ENCODE measurements around the gene TENM4. TPM values are rescaled to one million over a fixed set of nuclear protein-coding genes. Genes with fewer than 3 reads are reported as not detected.

TENM4 gene
- total RNA-seq, 4 donors from 2014 or later = 2.3 to 18.9 (median 4.5) TPM

- TF ChIP-seq CTCF (IDR thresholded peaks at IDR 0.05) = no peak
- no peak for ATAC-seq (ENCODE audit: low FRiP score)
- DNase-seq (ENCODE audit: low spot score) = no peak
Observed at GRCh38 chr11:79304599-79305212, 136.1 kb downstream of the TENM4 start.

DNA sequence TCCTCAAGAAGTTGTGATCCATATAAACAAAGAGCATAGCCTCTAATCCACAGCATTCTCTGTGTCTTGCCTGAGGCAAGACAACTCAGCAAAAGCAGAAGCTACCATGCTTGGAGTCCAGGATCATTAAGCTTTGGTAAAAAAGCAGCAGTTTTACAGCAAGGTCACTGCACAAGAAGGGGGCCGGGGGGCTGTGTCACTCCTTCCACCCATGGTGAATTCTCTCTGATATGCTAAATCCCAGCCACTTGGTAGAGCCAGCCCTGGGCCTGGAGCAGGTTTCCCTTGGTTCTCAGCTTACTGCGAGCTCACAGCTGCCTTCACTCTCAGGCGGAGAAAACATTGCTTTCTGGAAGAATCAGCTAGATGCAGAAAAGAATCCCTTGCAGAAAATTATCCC, 144.7 kb downstream of the TENM4 start:
- no peak for TF ChIP-seq CTCF (IDR thresholded peaks at IDR 0.05)
- DNase-seq (ENCODE audit: low spot score) (no peak), ATAC-seq (ENCODE audit: low FRiP score) (no peak)

DNA sequence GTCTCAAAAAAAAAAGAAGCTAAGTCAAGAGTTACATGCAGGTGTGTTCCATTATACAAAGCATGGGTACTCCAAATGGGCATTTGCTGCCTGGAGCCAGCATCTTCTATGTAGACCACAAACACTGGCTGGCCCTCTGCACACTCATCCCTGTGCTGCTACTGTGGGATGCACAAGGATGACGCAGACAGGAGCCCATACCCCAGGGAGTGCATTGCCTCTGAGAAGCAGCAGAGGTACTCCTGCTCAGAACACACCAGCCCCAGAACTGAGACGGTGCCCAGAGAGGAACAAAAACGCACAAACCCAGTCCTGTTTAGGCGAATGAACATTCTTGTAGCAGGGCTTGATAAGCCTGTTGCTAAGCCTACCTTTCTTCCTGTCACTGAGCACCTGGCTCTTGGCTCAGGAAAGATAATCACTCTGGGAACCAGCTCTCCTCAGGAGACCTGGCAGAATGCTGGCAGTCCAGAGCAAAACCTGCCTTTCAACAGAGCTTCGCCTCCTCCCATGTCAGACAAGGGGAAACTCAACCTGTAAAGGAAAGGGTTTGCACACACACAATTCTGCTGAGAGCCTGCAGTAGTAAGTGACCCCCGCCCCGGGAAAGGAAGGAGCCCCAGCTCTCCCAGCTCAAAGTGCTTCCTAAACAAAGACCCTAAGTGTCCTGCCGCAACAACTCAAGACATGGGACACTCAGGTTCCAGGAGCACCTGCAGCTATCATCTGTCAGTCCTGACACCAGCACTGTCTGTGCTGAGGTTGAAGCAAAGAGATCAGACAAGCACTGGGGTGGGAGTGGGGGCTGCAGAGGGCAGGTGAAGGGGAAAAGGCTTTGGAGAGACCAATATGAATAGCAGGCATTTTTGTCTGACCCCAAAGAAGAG, 145.7 kb downstream of the TENM4 start:
- DNase-seq (ENCODE audit: low spot score) (no peak), ATAC-seq (ENCODE audit: low FRiP score) (no peak)
- TF ChIP-seq CTCF (IDR thresholded peaks at IDR 0.05) = no peak

GRCh38 chr11:79291948-79292347, 148.9 kb downstream of the TENM4 start:
- DNase-seq (ENCODE audit: low spot score) (no peak), ATAC-seq (ENCODE audit: low FRiP score) (no peak)
- TF ChIP-seq CTCF (IDR thresholded peaks at IDR 0.05) = no peak

DNA sequence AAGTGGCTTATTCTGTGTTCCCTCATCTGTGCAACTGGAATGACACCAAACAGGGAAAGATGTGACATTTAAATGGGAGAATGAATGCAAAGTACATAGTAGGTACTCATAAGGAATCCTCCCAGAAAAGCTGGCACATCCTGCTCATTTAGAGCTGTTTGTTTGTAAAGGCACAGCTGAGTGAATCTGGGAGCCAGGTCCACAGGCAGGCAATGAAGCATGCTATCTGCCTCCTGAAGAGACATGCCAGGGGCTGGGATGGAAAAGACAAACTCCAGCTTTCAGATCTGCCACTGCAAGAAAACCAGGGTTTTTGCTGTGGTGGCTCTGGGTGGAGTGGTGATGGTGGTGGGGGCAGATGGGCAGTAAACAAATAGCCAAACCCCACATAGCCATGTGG, 150.1 kb downstream of the TENM4 start:
- DNase-seq (ENCODE audit: low spot score) (no peak), ATAC-seq (ENCODE audit: low FRiP score) (no peak)
- TF ChIP-seq CTCF (IDR thresholded peaks at IDR 0.05) = no peak

GRCh38 chr11:79287952-79288351, 152.9 kb downstream of the TENM4 start:
- ATAC-seq (ENCODE audit: low FRiP score) = no peak
- no peak for DNase-seq (ENCODE audit: low spot score)
- TF ChIP-seq CTCF (IDR thresholded peaks at IDR 0.05) = no peak

GRCh38 chr11:79285756-79286155, 155.1 kb downstream of the TENM4 start:
- no peak for DNase-seq (ENCODE audit: low spot score)
- TF ChIP-seq CTCF (IDR thresholded peaks at IDR 0.05) = no peak
- no peak for ATAC-seq (ENCODE audit: low FRiP score)

All from omental fat pad (tissue), 4 donors.